HG02884 (cell line): Measurements from ENCODE around the gene ANKRD13B.
"Not testable (repeated sequence)": the region's sequence is repeated elsewhere in the genome, so short reads cannot be mapped to it uniquely, and the experiment has no call there.

ENCODE experiments used
- ATAC-seq: cut with Tn5 transposase; IDR thresholded peaks from one replicate; pipeline ENCODE4 v1.9.1; 2021; ENCODE audit warnings: mild to moderate bottlenecking, moderate library complexity; ENCODE audit not compliant: unreplicated experiment

ANKRD13B gene

GRCh38 chr17:29592850-29593551 is at the start of gene ANKRD13B:
TSS of gene ANKRD13B (plus strand) at chr17:29593132. CDS start at chr17:29593622, 490 bp downstream.
- no peak for ATAC-seq

GRCh38 chr17:29544066-29544465 is 48.9 kb upstream of the ANKRD13B start:
- ATAC-seq = no peak

GRCh38 chr17:29546085-29546484 is 46.8 kb upstream of the ANKRD13B start:
- no peak for ATAC-seq

GRCh38 chr17:29546830-29547229 is 46.1 kb upstream of the ANKRD13B start:
- ATAC-seq = no peak

GRCh38 chr17:29549177-29549923 is 43.6 kb upstream of the ANKRD13B start:
- ATAC-seq = no peak

- no peak for ATAC-seq
Measured at GRCh38 chr17:29555840-29556239, 37.1 kb upstream of the ANKRD13B start.

GRCh38 chr17:29557085-29557738 is 35.7 kb upstream of the ANKRD13B start:
- no peak for ATAC-seq

- no peak for ATAC-seq
Measured at GRCh38 chr17:29557739-29558116, 35.2 kb upstream of the ANKRD13B start.

GRCh38 chr17:29558139-29558538 is 34.8 kb upstream of the ANKRD13B start:
- ATAC-seq = not testable (repeated sequence)

- no peak for ATAC-seq
Measured at GRCh38 chr17:29559640-29560039, 33.3 kb upstream of the ANKRD13B start.

- ATAC-seq = no peak
Measured at GRCh38 chr17:29560316-29560715, 32.6 kb upstream of the ANKRD13B start.

GRCh38 chr17:29561554-29562517 is 31.1 kb upstream of the ANKRD13B start:
- ATAC-seq = no peak

GRCh38 chr17:29562615-29563014 is 30.3 kb upstream of the ANKRD13B start:
- ATAC-seq = no peak

GRCh38 chr17:29563816-29564215 is 29.1 kb upstream of the ANKRD13B start:
- ATAC-seq = no peak

- no peak for ATAC-seq
Measured at GRCh38 chr17:29565643-29566472, 27.1 kb upstream of the ANKRD13B start.

- ATAC-seq = no peak
Measured at GRCh38 chr17:29566473-29567303, 26.2 kb upstream of the ANKRD13B start, which contains the start of gene ABHD15. TSS of gene ABHD15 (minus strand) at chr17:29567037. CDS start at chr17:29566966, 71 bp downstream.

GRCh38 chr17:29567304-29567553 is 25.7 kb upstream of the ANKRD13B start:
- no peak for ATAC-seq

- no peak for ATAC-seq
Measured at GRCh38 chr17:29567554-29568330, 25.2 kb upstream of the ANKRD13B start.
